Esophagus muscularis mucosa (tissue), 4 donors: ENCODE results near the gene MRM2. TPM values are rescaled to one million over a fixed set of nuclear protein-coding genes. Genes with fewer than 3 reads are reported as not detected.
"Not testable (repeated sequence)": the region's sequence is repeated elsewhere in the genome, so short reads cannot be mapped to it uniquely, and the experiment has no call there.

Experiments
- DNase-seq: peaks from one replicate; pipeline ENCODE4 v3.0.0-alpha.2; 2017; ENCODE audit errors: extremely low spot score
- H3K27ac ChIP-seq, 4 donors: fragments of 200-600 bp; sonication (generic); replicated peaks in 1 of 4; 1 replicate in 3 of 4; 2 replicates in 1 of 4; pipeline ENCODE4 v1.5.1; 2016 to 2019; ENCODE audit warnings: mild to moderate bottlenecking in 1 of 4
- H3K27me3 ChIP-seq, 4 donors: fragments of 200-600 bp; sonication (generic); one replicate each; pipeline versions ENCODE4 v1.5.1 to v1.6.0; 2016 to 2019
- H3K36me3 ChIP-seq, 4 donors: fragments of 200-600 bp; sonication (generic); one replicate each; pipeline ENCODE4 v1.5.1; 2016 to 2019
- H3K4me1 ChIP-seq, 4 donors: fragments of 200-600 bp; sonication (generic); one replicate each; pipeline ENCODE4 v1.5.1; 2016 to 2019
- H3K4me3 ChIP-seq, 4 donors: fragments of 200-600 bp; sonication (generic); 1 replicate in 2 of 4; 2 replicates in 2 of 4; pipeline ENCODE4 v1.5.1; 2016 to 2019; ENCODE audit warnings: mild to moderate bottlenecking in 4 of 4, moderate library complexity in 1 of 4
- H3K9me3 ChIP-seq, 4 donors: fragments of 200-600 bp; sonication (generic); 1 replicate in 3 of 4; 2 replicates in 1 of 4; pipeline ENCODE4 v1.5.1; 2016 to 2019
- EP300 ChIP-seq: sonication (generic); formaldehyde crosslinking; IDR thresholded peaks from one replicate; pipeline ENCODE4 v1.6.1; 2017; ENCODE audit warnings: antibody characterized with exemption
- POLR2A ChIP-seq: fragments of 450-650 bp; IDR thresholded peaks from one replicate; pipeline ENCODE4 v1.6.1; 2017; ENCODE audit warnings: antibody characterized with exemption, moderate library complexity, mild to moderate bottlenecking, low read depth
- POLR2AphosphoS5 ChIP-seq, 2 donors: sonication (generic); formaldehyde crosslinking; IDR thresholded peaks; one replicate each; pipeline ENCODE4 v1.6.1; 2017; ENCODE audit warnings: antibody characterized with exemption in 2 of 2
- WGBS: methylation state at CpG from one replicate; pipeline ENCODE4 v1.1.5; 2018; 5-methylcytosine and 5-hydroxymethylcytosine counted together
- intact Hi-C: fragments of 100-400 bp; cut with DNase I; formaldehyde crosslinking; loops from one replicate; pipeline ENCODE4 v1.15.1; 2023
- total RNA-seq, 4 donors: library from RNA; depleted of rRNA; stranded (reverse); fragments of >200 nt; gene quantifications; one replicate each; pipeline versions ENCODE4 v1.1.0 to v1.2.1, GENCODE V29; 2016
- TF ChIP-seq, protein P1 (sequence below), 3 experiments: fragments of 200-600 bp in 2 of 3; fragments of 450-650 bp in 1 of 3; sonication (generic) in 2 of 3; IDR thresholded peaks; one replicate each; pipeline ENCODE4 v1.5.1; 2017 to 2019; ENCODE audit warnings: antibody characterized with exemption in 3 of 3, mild to moderate bottlenecking in 2 of 3, moderate library complexity in 1 of 3

Gene MRM2
- total RNA-seq, 4 donors from 2014 or later = 13.3 to 20.3 (median 16.5) TPM

GRCh38 chr7:2269991-2270460 lies 28.0 kb upstream of the MRM2 start:
- Histone ChIP-seq H3K4me3 (no peak overlapping the region), H3K27me3 (no peaks in the 10 kb centered on the region), H3K9me3 (no peaks in the 10 kb centered on the region), H3K27ac (no peak overlapping the region), H3K4me1 (peaks cover 0 to 6% (median 5%) of the 10 kb centered on the region in 4 donors), H3K36me3 (peaks cover 0 to 65% (median 40%) of the 10 kb centered on the region in 4 donors)
- TF ChIP-seq EP300 (no peak), POLR2AphosphoS5 (IDR thresholded peaks at IDR 0.05) (no peak), POLR2A (no peak)
- TF ChIP-seq, protein P1, sequence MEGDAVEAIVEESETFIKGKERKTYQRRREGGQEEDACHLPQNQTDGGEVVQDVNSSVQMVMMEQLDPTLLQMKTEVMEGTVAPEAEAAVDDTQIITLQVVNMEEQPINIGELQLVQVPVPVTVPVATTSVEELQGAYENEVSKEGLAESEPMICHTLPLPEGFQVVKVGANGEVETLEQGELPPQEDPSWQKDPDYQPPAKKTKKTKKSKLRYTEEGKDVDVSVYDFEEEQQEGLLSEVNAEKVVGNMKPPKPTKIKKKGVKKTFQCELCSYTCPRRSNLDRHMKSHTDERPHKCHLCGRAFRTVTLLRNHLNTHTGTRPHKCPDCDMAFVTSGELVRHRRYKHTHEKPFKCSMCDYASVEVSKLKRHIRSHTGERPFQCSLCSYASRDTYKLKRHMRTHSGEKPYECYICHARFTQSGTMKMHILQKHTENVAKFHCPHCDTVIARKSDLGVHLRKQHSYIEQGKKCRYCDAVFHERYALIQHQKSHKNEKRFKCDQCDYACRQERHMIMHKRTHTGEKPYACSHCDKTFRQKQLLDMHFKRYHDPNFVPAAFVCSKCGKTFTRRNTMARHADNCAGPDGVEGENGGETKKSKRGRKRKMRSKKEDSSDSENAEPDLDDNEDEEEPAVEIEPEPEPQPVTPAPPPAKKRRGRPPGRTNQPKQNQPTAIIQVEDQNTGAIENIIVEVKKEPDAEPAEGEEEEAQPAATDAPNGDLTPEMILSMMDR (IDR thresholded peaks at IDR 0.05) = no peak
- DNase-seq = no peak
- intact Hi-C loops = no loop called here
- 92% methylated on average over 6 of the region's 10 CpGs for WGBS

GRCh38 chr7:2269089-2269990 lies 27.3 kb upstream of the MRM2 start:
- WGBS = 61% methylated on average over 11 of the region's 18 CpGs
- H3K4me1 ChIP-seq, H3K27ac ChIP-seq, intact Hi-C loops, H3K27me3 ChIP-seq, H3K9me3 ChIP-seq, H3K4me3 ChIP-seq, DNase-seq: not testable (repeated sequence)
- peaks cover 0 to 63% (median 37%) of the 10 kb centered on the region in 4 donors for H3K36me3 ChIP-seq

- TF ChIP-seq POLR2AphosphoS5 (IDR thresholded peaks at IDR 0.05) = no peak
- TF ChIP-seq EP300 = no peak
- no peak for TF ChIP-seq POLR2A
- TF ChIP-seq, protein P1 (IDR thresholded peaks at IDR 0.05) = no peak
- H3K27me3 ChIP-seq = no peaks in the 10 kb centered on the region
- H3K4me1 ChIP-seq = peaks cover 0 to 6% (median 5%) of the 10 kb centered on the region in 4 donors
- no peak overlapping the region for H3K27ac ChIP-seq
- H3K9me3 ChIP-seq = no peaks in the 10 kb centered on the region
- DNase-seq = no peak
- H3K36me3 ChIP-seq = peaks cover 0 to 67% (median 46%) of the 10 kb centered on the region in 4 donors
- intact Hi-C loops = no loop called here
- H3K4me3 ChIP-seq = no peak overlapping the region
- 62% methylated on average over 9 of the region's 10 CpGs for WGBS
These were observed 24.9 kb upstream of the MRM2 start for GRCh38 chr7:2266911-2267310.

DNA sequence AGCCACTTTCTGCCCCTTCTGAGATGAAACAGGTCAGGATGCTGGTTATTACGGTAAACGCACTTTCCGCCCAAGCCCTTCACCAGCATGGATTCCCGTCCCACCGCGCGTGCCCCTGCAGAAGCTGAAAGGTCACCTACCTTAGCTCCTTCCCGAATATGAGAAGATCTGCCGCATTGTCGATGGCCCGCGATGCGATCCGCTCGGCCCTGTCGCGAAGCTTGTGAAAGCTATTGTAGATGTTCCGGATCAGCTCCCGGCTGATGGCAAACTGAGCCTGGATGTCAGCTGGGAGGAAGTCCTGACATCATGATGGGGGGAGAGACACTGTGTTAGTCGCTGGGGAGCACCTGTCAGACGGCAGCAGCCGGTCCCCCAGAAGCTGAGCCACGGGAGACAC lies 22.2 kb upstream of the MRM2 start:
- intact Hi-C loops = no loop called here
- TF ChIP-seq POLR2A = no peak
- TF ChIP-seq POLR2AphosphoS5 (IDR thresholded peaks at IDR 0.05) = no peak
- TF ChIP-seq EP300 = no peak
- TF ChIP-seq, protein P1 (IDR thresholded peaks at IDR 0.05) = no peak
- H3K27me3 ChIP-seq = no peaks in the 10 kb centered on the region
- H3K4me1 ChIP-seq = no peaks in the 10 kb centered on the region
- H3K9me3 ChIP-seq = no peaks in the 10 kb centered on the region
- no peak overlapping the region for H3K4me3 ChIP-seq
- WGBS = 96% methylated on average over 17 of the region's 23 CpGs
- H3K36me3 ChIP-seq = peaks cover 0 to 71% (median 27%) of the 10 kb centered on the region in 4 donors
- DNase-seq = no peak
- no peak overlapping the region for H3K27ac ChIP-seq

GRCh38 chr7:2263176-2263575 lies 21.2 kb upstream of the MRM2 start:
- peaks cover 0 to 81% (median 31%) of the 10 kb centered on the region in 4 donors for H3K36me3 ChIP-seq
- 80% methylated on average over 1 of the region's 18 CpGs for WGBS
- DNase-seq = no peak
- intact Hi-C loops = no loop called here
- TF ChIP-seq, protein P1 (IDR thresholded peaks at IDR 0.05) = no peak
- no peak for TF ChIP-seq POLR2AphosphoS5 (IDR thresholded peaks at IDR 0.05)
- TF ChIP-seq EP300 = no peak
- no peak for TF ChIP-seq POLR2A
- H3K9me3 ChIP-seq = no peaks in the 10 kb centered on the region
- no peaks in the 10 kb centered on the region for H3K4me1 ChIP-seq
- H3K4me3 ChIP-seq = no peak overlapping the region
- no peaks in the 10 kb centered on the region for H3K27me3 ChIP-seq
- no peak overlapping the region for H3K27ac ChIP-seq
